Mesenteric fat pad (tissue), 1 donor: Measurements from ENCODE around the gene AEN. TPM values are rescaled to one million over a fixed set of nuclear protein-coding genes. Genes with fewer than 3 reads are reported as not detected.

Source experiments
- DNase-seq: peaks from one replicate; pipeline ENCODE4 v3.0.0-alpha.2; 2020; ENCODE audit warnings: low spot score
- total RNA-seq: library from RNA; stranded (reverse); fragmentation: NEBNext Ultra II Directional; extraction: Animal tissue kit (Norgen Biotek cat#: 25700); gene quantifications from one replicate; pipeline ENCODE4 v1.2.1, GENCODE V29; 2021
- donor health status: DM: yes; HTN: yes; CAD: no.

Gene AEN
- total RNA-seq, 1 donor from 2014 or later: 23.3 TPM

DNA sequence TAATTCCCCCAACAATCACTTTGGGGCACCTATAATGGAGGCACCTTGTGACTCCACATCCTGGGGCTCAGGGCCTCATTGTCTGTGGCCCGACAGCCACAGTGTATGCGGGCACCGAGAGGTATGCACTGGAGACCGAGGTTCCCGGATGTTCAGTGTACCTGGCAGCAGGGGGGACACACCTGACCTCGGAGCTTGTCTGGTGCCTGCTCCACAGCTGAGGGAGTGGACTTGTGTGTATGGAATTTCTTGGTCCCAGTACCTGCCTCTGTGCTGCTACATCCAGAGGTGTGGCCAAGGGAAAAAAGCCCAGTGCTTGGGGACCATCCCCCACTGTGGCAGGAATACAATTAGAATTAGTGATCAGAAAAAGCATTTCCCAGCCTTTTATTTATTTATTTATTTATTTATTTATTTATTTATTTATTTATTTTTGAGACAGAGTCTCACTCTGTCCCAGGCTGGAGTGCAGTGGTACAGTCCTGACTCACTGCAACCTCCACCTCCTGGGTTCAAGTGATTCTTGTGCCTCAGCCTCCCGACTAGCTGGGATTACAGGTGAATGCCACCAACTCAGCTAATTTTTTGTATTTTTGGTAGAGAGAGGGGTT, 8.8 kb upstream of the AEN start:
- no peak for DNase-seq

- DNase-seq: no peak
Measured at GRCh38 chr15:88613074-88613944, 7.8 kb upstream of the AEN start.

DNA sequence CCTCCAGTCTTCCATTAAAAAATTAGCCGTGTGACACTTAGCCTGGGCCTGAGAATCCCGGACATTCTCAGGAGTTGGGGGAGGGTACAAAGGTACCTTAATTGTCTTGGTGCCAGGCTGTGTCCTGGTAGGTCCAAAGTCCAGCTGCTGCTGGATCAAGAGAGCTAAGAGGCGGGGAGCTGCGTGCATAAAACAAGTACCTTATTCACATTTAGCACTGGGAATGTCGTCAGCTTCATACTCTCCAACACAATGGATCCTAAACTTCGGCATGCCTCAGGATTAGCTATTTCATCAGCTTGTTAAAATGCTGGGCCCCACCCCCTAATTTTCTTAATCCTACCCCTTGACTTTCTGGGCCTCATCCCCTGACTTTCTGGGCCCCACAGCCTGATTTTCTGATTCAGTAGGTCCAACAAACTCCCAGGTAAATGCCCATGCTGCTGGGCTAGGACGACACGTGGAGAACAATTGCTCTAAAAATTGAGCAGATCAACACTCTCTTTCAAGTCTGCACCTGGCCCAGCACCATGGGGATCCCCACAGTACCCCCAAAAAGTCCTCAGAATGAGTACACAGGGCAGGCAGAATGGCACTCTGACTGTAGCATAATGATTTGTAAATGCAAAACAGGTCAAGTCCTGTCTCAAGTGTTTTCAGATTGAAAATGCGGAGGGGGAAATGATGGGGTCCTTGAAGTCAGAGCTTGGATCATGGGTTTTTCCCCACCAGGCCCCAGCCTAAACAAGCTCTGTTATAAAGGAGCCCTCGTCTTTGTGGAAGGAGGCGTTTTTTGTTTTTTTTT, 5.6 kb upstream of the AEN start:
- no peak for DNase-seq

GRCh38 chr15:88616240-88616639, 4.9 kb upstream of the AEN start:
- no peak for DNase-seq

DNA sequence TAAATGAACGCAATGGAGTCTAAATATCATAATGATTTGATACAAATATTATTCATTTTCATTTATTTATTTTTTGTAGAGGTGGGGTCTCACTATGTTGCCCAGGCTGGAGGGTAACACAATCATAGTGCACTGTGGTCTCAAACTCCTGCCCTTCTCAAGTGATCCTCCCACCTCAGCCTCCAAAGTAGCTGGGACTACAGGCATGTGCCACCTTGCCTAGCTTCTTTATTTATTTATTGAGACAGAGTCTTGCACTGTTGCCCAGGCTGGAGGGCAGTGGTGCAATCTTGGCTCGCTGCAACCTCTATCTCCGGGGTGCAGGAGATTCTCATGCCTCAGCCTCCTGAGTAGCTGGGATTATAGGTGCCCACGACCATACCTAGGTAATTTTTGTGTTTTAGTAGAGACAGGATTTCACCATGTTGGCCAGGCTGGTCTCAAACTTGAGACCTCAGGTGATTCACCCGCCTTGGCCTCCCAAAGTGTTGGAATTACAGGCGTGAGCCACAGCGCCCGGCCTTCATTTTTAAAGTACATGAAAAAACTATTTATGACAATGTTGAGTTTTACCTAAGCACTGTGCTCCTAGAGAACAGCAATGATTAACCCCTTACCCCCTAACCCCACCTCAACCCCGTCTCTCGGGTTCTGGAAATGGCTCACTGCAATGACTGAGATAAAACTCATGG, 4.0 kb upstream of the AEN start:
- no peak for DNase-seq

DNA sequence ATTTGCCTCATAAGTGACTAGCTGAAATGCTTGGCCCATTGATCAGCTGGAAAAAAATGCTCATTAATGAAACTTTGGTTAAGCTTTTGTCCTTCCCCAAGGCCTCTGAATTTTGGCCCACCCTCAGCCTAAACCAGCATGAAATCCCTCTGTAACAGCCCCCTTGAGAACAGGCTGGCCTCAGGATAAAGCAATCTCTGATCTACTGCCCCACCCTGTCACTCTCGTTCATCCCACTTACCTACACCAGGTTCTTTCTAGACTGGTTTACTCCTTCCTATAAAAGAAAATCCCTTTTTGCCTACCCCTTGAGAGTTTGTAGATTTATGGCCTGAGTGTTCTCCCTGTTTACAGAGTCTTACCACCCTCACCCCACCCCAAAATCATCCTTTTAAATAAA, 3.4 kb upstream of the AEN start:
- DNase-seq: no peak

GRCh38 chr15:88618686-88619085, 2.5 kb upstream of the AEN start:
- no peak for DNase-seq

GRCh38 chr15:88619796-88620195, 1.3 kb upstream of the AEN start:
- DNase-seq: no peak

GRCh38 chr15:88621789-88622604, 857 bp downstream of the AEN start:
- peak; percentile 60 for DNase-seq

DNA sequence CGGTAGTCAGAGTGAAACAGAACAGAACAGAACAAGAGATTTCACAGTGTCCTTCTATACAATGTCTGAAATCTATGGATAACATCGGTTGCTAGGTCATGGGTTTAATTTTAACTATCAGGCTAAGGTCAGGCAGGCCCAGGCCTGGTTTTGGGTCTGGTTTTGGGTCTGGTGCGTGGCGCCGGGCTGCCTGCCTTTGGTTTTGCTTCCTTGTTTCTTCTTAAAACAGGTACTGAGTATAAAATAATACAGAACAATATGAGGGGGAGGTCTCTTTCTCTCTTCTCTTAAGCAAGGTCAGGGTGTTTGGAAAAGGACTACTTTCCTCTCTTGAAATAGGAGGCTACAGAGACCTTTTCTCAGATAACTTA, 1.4 kb downstream of the AEN start:
- no peak for DNase-seq

DNA sequence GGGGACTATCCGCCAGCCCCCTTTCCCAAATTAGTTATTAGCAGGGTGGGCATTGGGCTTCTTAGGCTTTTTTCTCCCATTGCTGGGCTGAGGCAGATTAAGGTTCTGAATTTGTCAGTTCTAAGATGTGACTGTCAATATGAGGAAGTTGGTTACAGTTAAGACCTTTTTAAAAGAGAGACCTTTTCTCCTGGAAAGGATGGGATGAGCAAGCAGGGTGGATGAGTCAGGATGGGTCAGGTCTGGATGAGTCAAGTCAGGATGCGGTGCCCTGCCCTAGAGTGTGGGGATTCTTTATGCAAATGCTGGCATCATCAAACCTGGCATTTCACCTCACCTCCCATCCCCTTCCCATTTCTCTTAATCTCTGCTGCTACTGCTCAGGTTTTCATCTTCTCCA, 1.9 kb downstream of the AEN start:
- peak; percentile 33 for DNase-seq

- DNase-seq: peak; percentile 69
Measured at GRCh38 chr15:88623632-88624031, 2.5 kb downstream of the AEN start.

GRCh38 chr15:88624156-88624970, 3.2 kb downstream of the AEN start:
- peak; percentile 64 for DNase-seq

GRCh38 chr15:88624971-88625490, 3.9 kb downstream of the AEN start:
- no peak for DNase-seq

- peak; percentile 83 for DNase-seq
Measured at GRCh38 chr15:88625943-88626741, 5.0 kb downstream of the AEN start.

DNA sequence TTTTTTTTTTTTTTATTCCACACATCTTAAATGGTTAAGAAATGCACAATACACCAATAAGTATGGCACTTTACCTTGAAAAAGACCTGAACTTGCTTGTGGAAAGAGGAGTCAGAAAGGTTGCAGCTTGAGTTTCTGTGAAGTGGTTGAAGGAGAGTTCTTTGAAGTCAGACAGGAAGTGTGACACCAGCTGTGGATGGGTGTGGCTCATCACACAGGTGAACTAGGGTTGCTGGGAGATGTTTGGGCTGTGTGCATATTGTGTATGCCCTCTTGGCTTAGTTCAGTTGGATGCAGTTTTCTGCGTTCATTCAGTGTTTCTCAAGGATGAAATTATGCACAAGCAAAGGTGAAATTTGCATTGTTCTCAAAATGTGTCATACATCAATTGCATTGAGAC, 6.3 kb downstream of the AEN start:
- DNase-seq: peak; percentile 45

DNA sequence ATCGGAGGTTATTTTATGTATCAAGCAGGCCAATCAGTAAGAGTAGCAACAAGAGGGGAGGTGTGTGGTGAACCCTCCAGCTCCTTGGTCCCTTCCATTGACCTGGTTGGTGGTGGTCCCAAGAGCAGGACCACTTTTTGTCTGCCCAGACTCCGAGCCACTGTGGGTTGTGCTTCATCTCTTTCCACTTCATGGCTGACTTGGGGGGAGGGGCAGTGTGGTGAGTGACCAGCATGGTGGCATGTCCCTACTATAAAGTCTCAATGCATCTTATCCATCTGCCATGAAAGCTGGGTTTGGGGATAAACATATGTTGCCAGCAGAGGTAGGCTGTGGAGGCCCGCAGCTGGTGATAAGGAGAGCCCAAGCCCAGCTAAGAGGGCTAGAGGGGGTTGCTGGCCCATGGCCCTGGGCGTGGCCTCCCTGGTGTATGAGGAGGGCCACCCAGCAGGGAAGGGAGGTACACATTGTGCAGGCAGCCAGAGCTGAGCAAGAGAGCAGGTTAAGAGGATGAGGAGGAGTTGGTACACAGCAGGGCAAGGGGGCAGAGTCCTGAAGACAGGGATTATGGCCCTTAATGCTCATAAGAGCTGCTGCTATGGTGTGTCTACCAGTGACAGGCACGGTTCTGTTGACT, 7.0 kb downstream of the AEN start:
- DNase-seq: no peak

DNA sequence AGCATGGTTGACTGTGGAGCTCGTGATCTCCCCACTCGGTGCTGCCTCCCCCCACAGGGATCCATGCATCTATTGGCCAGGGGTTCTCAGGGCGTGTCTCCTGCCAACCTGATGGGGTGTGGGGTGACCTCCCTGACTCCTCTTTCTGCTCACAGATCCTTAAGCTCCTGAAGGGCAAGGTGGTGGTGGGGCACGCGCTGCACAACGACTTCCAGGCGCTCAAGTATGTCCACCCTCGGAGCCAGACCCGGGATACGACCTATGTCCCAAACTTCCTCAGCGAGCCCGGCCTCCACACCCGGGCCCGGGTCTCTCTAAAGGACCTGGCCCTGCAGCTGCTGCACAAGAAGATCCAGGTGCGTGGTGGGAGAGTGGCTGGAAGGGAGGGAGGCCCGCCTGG, 7.9 kb downstream of the AEN start:
- no peak for DNase-seq
